ENCODE data around the gene IFIT3.

IFIT3 gene

DNA sequence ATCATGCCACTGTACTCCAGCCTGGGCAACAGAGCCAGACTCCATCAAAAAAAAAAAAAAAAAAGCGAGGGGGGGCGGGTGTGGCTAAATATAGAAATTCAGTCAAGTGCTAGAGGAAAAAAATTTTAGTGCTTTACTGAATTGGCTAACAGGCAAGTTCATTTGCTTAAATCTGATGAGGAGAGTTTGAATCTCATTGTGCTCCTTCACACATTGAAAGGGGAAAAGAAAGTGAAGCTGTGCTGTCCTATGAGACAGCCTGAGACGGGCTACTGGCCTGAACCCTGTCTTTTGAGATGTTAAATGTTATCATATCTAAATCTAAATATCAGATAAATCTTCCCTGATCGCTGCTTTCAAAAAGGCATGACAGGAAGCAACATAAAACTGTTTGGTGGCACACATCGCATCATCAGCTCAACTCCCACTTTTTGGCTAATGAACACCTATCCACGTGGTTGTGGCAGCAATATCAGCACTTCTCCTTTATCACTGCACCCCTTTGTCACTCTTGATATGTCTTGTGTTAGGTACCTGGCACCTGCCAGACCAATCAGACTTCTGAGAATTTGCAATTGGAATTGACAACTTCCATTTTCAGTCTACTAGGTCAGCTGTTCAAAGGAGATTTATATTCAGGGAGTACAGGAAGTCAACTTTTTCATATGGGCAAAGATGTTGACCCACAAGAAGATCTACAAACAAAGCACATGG is 36.1 kb downstream of the IFIT3 start:
- no peaks in the 10 kb centered on the region for H3K9me3 ChIP-seq (ENCODE audit: control insufficient read depth in 2 of 2, low read length in 2 of 2)
- no peak overlapping the region for H3K4me3 ChIP-seq (ENCODE audit: low read length in 2 of 2)
- peaks cover 3% of the 10 kb centered on the region for H3K4me1 ChIP-seq (ENCODE audit: control insufficient read depth, insufficient read depth, low read length)
- no peaks in the 10 kb centered on the region for H3K27me3 ChIP-seq (ENCODE audit: control insufficient read depth in 1 of 2, insufficient read depth in 2 of 2, low read length in 2 of 2)
- H3K9ac ChIP-seq (ENCODE audit: low read length in 2 of 2) = no peak overlapping the region
- H3K36me3 ChIP-seq (ENCODE audit: control insufficient read depth in 2 of 2, insufficient read depth in 2 of 2, low read length in 2 of 2) = no peaks in the 10 kb centered on the region
- H3K27ac ChIP-seq (ENCODE audit: low read length) = no peak overlapping the region

DNA sequence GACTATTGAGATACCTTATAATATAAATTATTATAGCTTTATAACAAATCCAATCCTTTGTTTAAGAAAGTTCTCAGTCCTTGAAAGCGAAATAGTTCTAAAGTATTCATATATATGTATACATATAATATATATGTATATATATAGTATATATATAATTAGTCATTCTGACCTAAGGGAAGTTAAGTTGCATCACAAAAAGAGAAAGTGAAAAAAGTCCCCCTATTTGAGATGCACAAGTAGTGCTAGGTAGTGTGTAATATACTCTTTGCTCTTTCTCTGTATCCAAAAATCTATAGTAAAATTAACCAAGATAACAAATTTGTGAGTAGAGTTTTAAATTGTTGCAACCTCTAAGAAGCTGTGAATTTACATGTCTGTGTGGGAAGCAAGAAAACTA is 36.7 kb downstream of the IFIT3 start:
- Histone ChIP-seq H3K36me3 (ENCODE audit: control insufficient read depth in 2 of 2, insufficient read depth in 2 of 2, low read length in 2 of 2) (no peaks in the 10 kb centered on the region), H3K4me1 (ENCODE audit: control insufficient read depth, insufficient read depth, low read length) (peaks cover 3% of the 10 kb centered on the region), H3K4me3 (ENCODE audit: low read length in 2 of 2) (no peak overlapping the region), H3K27me3 (ENCODE audit: control insufficient read depth in 1 of 2, insufficient read depth in 2 of 2, low read length in 2 of 2) (no peaks in the 10 kb centered on the region), H3K9me3 (ENCODE audit: control insufficient read depth in 2 of 2, low read length in 2 of 2) (no peaks in the 10 kb centered on the region), H3K9ac (ENCODE audit: low read length in 2 of 2) (no peak overlapping the region), H3K27ac (ENCODE audit: low read length) (no peak overlapping the region)

DNA sequence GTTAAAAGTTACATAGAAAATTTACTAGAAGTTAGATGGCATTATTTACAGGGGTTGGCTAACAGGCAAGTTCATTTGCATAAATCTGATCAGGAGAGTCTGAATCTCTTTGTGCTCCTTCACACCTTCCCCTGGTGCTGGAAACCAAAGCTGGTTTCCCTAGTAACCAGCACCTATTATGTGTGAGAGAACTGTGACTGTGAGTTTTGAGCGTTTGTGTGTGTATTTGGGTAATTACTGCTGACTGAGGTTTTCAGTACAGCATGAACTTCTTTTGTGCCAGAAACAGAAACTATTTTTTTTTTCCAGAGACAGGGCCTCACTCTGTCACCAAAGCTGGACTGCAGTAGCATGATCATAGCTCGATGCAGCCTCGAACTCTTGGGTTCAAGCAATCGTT is 39.7 kb downstream of the IFIT3 start:
- no peaks in the 10 kb centered on the region for H3K36me3 ChIP-seq (ENCODE audit: control insufficient read depth in 2 of 2, insufficient read depth in 2 of 2, low read length in 2 of 2)
- no peak overlapping the region for H3K4me3 ChIP-seq (ENCODE audit: low read length in 2 of 2)
- no peak overlapping the region for H3K9ac ChIP-seq (ENCODE audit: low read length in 2 of 2)
- no peak overlapping the region for H3K27ac ChIP-seq (ENCODE audit: low read length)
- H3K27me3 ChIP-seq (ENCODE audit: control insufficient read depth in 1 of 2, insufficient read depth in 2 of 2, low read length in 2 of 2) = no peaks in the 10 kb centered on the region
- H3K4me1 ChIP-seq (ENCODE audit: control insufficient read depth, insufficient read depth, low read length) = peaks cover 3% of the 10 kb centered on the region
- H3K9me3 ChIP-seq (ENCODE audit: control insufficient read depth in 2 of 2, low read length in 2 of 2) = no peaks in the 10 kb centered on the region

DNA sequence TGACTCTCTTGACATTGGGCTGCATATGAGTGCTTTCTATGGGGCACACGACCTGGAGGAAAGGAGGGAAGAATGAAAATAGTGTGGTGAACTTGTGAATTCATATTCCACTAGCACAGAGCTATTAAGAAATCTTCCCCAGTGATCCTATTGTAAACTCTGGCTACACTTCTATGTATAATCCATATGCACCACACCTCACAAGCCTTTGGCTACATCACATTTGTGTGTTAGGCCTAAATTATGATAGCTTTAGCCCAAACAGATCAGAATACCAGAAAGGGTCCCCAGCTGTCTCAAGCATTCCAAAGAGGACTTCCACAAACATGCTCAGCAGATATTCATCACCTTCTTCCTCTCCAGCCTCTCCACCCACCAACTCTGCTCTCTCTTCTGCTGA is 40.3 kb downstream of the IFIT3 start:
- Histone ChIP-seq H3K36me3 (ENCODE audit: control insufficient read depth in 2 of 2, insufficient read depth in 2 of 2, low read length in 2 of 2) (no peaks in the 10 kb centered on the region), H3K27ac (ENCODE audit: low read length) (no peak overlapping the region), H3K9ac (ENCODE audit: low read length in 2 of 2) (no peak overlapping the region), H3K27me3 (ENCODE audit: control insufficient read depth in 1 of 2, insufficient read depth in 2 of 2, low read length in 2 of 2) (no peaks in the 10 kb centered on the region), H3K9me3 (ENCODE audit: control insufficient read depth in 2 of 2, low read length in 2 of 2) (no peaks in the 10 kb centered on the region), H3K4me1 (ENCODE audit: control insufficient read depth, insufficient read depth, low read length) (peaks cover 3% of the 10 kb centered on the region), H3K4me3 (ENCODE audit: low read length in 2 of 2) (no peak overlapping the region)

DNA sequence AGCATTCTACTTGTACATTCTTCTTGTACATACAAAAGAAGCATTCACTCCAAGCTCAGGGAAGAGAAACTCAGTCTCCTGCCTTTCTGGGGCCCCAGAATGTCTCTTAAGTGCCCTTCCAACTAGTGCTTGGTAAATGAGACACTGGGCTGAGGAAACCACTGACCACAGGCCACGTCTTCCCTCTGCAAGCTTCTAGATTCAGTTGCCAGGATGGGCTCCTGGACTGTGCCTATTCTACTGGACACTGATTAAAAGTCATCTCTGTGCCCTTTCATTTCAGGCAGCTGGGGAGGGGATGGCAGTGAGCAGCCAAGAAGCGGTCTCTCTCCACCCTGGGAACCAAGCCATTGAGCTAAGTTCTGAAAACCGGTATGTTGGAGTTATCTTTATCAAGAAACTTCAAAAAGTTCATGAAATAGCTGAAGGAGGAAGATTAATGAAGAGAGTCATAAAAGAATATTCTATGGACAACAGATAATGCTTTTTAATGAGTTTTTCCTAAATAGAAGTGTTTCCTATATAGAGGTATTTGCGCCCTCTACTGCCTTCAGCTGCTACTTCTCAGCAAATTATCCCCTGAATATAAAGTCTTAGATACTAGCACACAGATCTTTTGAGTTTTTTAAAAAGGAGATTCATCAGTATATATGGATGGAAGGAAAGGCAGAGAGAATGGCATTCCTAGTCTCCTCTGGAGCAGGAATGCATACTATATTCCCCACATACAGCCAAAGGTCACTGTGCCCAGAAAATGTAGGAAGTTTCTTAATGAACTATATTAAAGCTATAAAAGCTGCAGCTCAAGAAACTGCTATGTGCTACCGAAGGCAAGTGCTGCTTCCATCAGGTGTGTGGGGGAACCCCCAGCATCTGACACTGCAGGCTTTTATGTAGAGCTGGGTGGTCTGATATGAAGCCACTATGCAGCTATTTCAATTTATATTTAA is 41.6 kb downstream of the IFIT3 start:
- Histone ChIP-seq H3K4me1 (ENCODE audit: control insufficient read depth, insufficient read depth, low read length) (peaks cover 14% of the 10 kb centered on the region), H3K27ac (ENCODE audit: low read length) (no peak overlapping the region), H3K4me3 (ENCODE audit: low read length in 2 of 2) (no peak overlapping the region), H3K9me3 (ENCODE audit: control insufficient read depth in 2 of 2, low read length in 2 of 2) (no peaks in the 10 kb centered on the region), H3K27me3 (ENCODE audit: control insufficient read depth in 1 of 2, insufficient read depth in 2 of 2, low read length in 2 of 2) (no peaks in the 10 kb centered on the region), H3K9ac (ENCODE audit: low read length in 2 of 2) (no peak overlapping the region), H3K36me3 (ENCODE audit: control insufficient read depth in 2 of 2, insufficient read depth in 2 of 2, low read length in 2 of 2) (no peaks in the 10 kb centered on the region)

DNA sequence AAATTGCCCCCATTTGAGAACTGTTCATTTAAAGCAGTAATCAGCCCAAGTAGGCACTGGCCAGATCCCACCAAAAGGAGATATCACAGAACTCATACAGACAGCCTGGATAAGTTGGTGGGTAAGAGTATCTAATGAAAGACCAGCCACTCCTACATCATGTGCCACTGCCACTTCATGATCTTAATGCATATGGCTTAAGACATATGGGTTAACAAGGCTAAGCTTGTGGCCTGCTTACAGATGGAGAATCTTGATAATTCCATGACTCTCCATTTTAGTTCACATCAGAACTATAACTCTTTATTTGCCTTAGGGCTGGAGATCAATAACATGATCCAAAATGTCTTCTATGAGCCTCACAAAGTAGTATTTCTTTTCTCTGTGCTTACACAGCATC is 43.3 kb downstream of the IFIT3 start:
- Histone ChIP-seq H3K27me3 (ENCODE audit: control insufficient read depth in 1 of 2, insufficient read depth in 2 of 2, low read length in 2 of 2) (no peaks in the 10 kb centered on the region), H3K27ac (ENCODE audit: low read length) (no peak overlapping the region), H3K4me1 (ENCODE audit: control insufficient read depth, insufficient read depth, low read length) (peaks cover 18% of the 10 kb centered on the region), H3K4me3 (ENCODE audit: low read length in 2 of 2) (no peak overlapping the region), H3K9ac (ENCODE audit: low read length in 2 of 2) (no peak overlapping the region), H3K9me3 (ENCODE audit: control insufficient read depth in 2 of 2, low read length in 2 of 2) (no peaks in the 10 kb centered on the region), H3K36me3 (ENCODE audit: control insufficient read depth in 2 of 2, insufficient read depth in 2 of 2, low read length in 2 of 2) (no peaks in the 10 kb centered on the region)

DNA sequence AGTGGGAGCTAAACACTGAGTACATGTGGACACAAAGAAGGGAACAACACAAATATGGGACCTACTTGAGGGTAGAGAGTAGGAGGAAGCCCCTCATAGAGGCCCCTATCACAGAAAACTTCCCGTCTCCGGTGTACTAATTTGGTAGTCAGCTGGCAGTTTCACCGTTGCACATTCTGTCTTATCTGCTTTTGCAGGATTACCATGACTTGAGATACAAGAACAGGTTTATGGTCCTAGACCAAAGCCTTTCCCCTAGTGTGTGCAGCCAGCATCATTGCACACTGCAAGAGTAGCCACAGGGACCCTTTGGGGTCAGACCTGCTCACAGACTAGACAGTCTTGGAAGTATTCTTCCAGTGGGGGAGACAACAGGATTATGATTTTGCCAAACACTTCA is 44.2 kb downstream of the IFIT3 start:
- Histone ChIP-seq H3K9ac (ENCODE audit: low read length in 2 of 2) (no peak overlapping the region), H3K9me3 (ENCODE audit: control insufficient read depth in 2 of 2, low read length in 2 of 2) (no peaks in the 10 kb centered on the region), H3K4me3 (ENCODE audit: low read length in 2 of 2) (no peak overlapping the region), H3K4me1 (ENCODE audit: control insufficient read depth, insufficient read depth, low read length) (peaks cover 18% of the 10 kb centered on the region), H3K36me3 (ENCODE audit: control insufficient read depth in 2 of 2, insufficient read depth in 2 of 2, low read length in 2 of 2) (no peaks in the 10 kb centered on the region), H3K27ac (ENCODE audit: low read length) (no peak overlapping the region), H3K27me3 (ENCODE audit: control insufficient read depth in 1 of 2, insufficient read depth in 2 of 2, low read length in 2 of 2) (no peaks in the 10 kb centered on the region)

DNA sequence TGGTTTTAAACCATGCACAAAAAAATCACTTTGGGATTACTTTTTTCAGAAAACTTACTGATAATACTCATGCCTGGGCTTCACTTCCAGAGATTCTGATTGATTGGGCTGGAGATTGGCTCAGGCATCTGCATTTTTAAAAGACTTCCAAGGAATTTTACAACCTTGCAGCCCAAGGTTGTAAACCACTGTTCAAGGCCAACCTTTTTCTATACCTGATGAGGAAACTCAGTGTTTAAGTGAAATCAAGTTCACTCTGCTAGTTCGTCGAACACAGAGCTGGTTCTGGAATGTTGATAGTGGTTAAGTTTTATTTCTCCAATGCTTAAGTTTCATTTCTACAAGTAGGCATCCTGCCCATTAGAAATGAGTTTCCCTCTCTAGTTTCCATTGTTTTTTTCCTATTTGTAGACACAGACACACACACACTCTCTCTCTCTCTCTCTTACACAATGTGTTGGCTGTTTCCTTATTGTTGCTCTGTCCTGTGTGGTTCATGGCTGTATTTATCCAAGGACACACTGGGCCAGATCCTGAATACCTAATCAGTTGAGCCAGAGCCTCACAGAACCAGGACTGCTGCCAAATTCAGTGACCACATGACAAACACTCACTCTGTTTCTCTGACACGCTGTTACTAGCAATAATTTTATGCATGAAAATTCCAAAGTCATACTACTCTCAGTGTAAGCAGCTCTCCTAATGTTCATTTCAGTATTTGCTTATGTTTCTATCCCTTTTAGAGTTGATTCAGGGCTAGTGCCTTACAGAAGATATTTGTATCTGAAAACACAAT is 46.3 kb downstream of the IFIT3 start:
- H3K27me3 ChIP-seq (ENCODE audit: control insufficient read depth in 1 of 2, insufficient read depth in 2 of 2, low read length in 2 of 2) = no peaks in the 10 kb centered on the region
- no peaks in the 10 kb centered on the region for H3K9me3 ChIP-seq (ENCODE audit: control insufficient read depth in 2 of 2, low read length in 2 of 2)
- peaks cover 16% of the 10 kb centered on the region for H3K4me1 ChIP-seq (ENCODE audit: control insufficient read depth, insufficient read depth, low read length)
- peak overlapping the region; percentile 46 for H3K27ac ChIP-seq (ENCODE audit: low read length)
- H3K4me3 ChIP-seq (ENCODE audit: low read length in 2 of 2) = peak overlapping the region in 1 of 2 donors; percentile 36
- no peak overlapping the region for H3K9ac ChIP-seq (ENCODE audit: low read length in 2 of 2)
- H3K36me3 ChIP-seq (ENCODE audit: control insufficient read depth in 2 of 2, insufficient read depth in 2 of 2, low read length in 2 of 2) = no peaks in the 10 kb centered on the region

DNA sequence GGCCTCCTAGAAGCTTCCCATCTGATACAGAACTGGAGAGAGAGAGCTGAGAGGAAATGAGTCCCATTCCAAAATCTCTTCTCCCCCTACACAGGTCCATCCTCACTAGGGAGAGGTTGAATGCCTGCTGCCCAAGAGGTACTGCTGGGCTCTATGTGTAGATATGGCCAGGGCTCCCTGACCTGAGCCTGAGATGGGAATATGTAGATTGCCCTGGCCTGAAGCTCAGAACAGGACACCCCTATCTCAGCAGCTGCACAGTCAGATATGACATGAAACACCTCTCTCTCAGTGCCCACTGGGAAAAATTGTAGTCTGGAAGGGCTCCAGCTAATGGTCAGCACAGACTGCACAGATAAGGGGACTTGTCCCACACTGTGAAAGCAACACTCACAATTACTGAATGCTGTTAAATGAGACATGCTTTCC is 46.9 kb downstream of the IFIT3 start:
- Histone ChIP-seq H3K9ac (ENCODE audit: low read length in 2 of 2) (no peak overlapping the region), H3K4me3 (ENCODE audit: low read length in 2 of 2) (peak overlapping the region in 1 of 2 donors; percentile 30), H3K27ac (ENCODE audit: low read length) (peak overlapping the region; percentile 46), H3K27me3 (ENCODE audit: control insufficient read depth in 1 of 2, insufficient read depth in 2 of 2, low read length in 2 of 2) (no peaks in the 10 kb centered on the region), H3K9me3 (ENCODE audit: control insufficient read depth in 2 of 2, low read length in 2 of 2) (no peaks in the 10 kb centered on the region), H3K36me3 (ENCODE audit: control insufficient read depth in 2 of 2, insufficient read depth in 2 of 2, low read length in 2 of 2) (no peaks in the 10 kb centered on the region), H3K4me1 (ENCODE audit: control insufficient read depth, insufficient read depth, low read length) (peaks cover 16% of the 10 kb centered on the region)

DNA sequence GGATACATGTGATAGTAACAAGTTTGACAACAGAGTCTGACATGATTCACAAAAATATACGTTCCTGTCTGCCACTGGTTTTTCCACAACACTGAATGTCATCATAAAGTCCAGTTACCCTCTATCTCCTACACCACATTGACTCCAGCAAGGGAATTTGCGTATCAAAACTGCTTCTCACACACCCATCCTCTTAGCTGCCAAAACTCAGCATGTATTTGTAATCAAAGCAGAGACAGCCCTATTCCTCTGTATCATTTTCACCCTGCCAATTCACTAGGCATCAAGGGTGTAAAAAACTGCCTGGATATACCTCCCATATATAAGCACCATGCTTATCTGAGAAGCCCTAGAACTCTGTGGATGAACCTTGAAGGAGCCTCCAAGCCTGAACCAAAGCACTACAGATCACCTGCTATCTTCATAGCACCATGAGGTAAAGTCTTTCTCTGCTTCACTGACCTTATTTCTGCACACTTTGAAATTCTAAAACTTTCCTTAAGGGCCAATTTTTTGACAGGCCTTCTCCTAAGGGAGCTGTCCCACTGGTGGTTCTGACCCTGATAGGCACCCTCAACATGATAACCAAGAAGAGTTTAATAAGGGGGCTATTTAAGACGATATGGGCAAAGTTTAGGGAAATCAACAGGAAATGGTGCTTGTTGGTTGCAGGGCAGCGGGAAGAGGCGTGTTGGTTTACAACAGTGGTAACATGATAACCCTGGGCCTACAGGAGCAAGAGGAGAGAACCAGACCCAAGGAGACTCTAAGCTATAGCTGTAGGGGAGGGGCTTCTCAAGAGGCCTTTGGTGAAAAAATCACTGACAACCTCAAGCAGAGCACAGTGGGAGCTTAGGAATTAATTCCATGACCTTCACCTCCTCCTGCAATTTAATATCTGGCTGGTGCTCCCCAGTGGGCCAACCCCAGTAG is 50.2 kb downstream of the IFIT3 start, which contains the start of gene IFIT1B:
Gene IFIT1B (plus strand): TSS at position 352 of the 933 bp plus-strand sequence. CDS start 80 bp downstream, at position 432.
- H3K9ac ChIP-seq (ENCODE audit: low read length in 2 of 2) = no peak within 1 kb of the TSS
- H3K27ac ChIP-seq (ENCODE audit: low read length) = no peak within 1 kb of the TSS
- no peaks in the 10 kb centered on the region for H3K27me3 ChIP-seq (ENCODE audit: control insufficient read depth in 1 of 2, insufficient read depth in 2 of 2, low read length in 2 of 2)
- peaks cover 16% of the 10 kb centered on the region for H3K4me1 ChIP-seq (ENCODE audit: control insufficient read depth, insufficient read depth, low read length)
- no peak within 1 kb of the TSS for H3K4me3 ChIP-seq (ENCODE audit: low read length in 2 of 2)
- no peaks in the 10 kb centered on the region for H3K9me3 ChIP-seq (ENCODE audit: control insufficient read depth in 2 of 2, low read length in 2 of 2)
- no peaks in the 10 kb centered on the region for H3K36me3 ChIP-seq (ENCODE audit: control insufficient read depth in 2 of 2, insufficient read depth in 2 of 2, low read length in 2 of 2)

Data from stomach smooth muscle (tissue), 2 donors.